ENCODE measurements around the gene HDGF. TPM values are rescaled to one million over a fixed set of nuclear protein-coding genes. Genes with fewer than 3 reads are reported as not detected.
A peak's percentile ranks its signal among the peaks of the same experiment; 100 is the strongest.

Gene HDGF
- total RNA-seq, 6 experiments from 2014 or later: 229 to 324 (median 315) TPM

- Mint-ChIP-seq H3K36me3 (ENCODE audit: low read depth) (peaks cover 20% of the 10 kb centered on the region), H3K4me3 (peak overlapping the region; percentile 98), H3K27ac (peak overlapping the region; percentile 98), H3K9me3 (no peaks in the 10 kb centered on the region), H3K4me1 (ENCODE audit: low read depth) (peaks cover 57% of the 10 kb centered on the region), H3K27me3 (ENCODE audit: insufficient read depth) (no peaks in the 10 kb centered on the region; the same call in 1 of the 2 replicates)
- no peak for DNase-seq
- peak; percentile 11 for TF ChIP-seq CTCF (IDR thresholded peaks at IDR 0.05)
Observed at GRCh38 chr1:156750711-156751450, 594 bp downstream of the HDGF start.

GRCh38 chr1:156750191-156750672 lies 1.2 kb downstream of the HDGF start:
- no peak for DNase-seq
- peaks cover 26% of the 10 kb centered on the region for H3K36me3 Mint-ChIP-seq (ENCODE audit: low read depth)
- peaks cover 64% of the 10 kb centered on the region for H3K4me1 Mint-ChIP-seq (ENCODE audit: low read depth)

GRCh38 chr1:156749419-156750118 lies 1.9 kb downstream of the HDGF start:
- no peak for DNase-seq
- H3K4me1 Mint-ChIP-seq (ENCODE audit: low read depth): peaks cover 65% of the 10 kb centered on the region
- H3K9me3 Mint-ChIP-seq: no peaks in the 10 kb centered on the region
- H3K4me3 Mint-ChIP-seq: peak overlapping the region; percentile 98
- TF ChIP-seq CTCF (IDR thresholded peaks at IDR 0.05): no peak
- peak overlapping the region; percentile 98 for H3K27ac Mint-ChIP-seq
- H3K27me3 Mint-ChIP-seq (ENCODE audit: insufficient read depth): no peaks in the 10 kb centered on the region; the same call in 1 of the 2 replicates
- peaks cover 28% of the 10 kb centered on the region for H3K36me3 Mint-ChIP-seq (ENCODE audit: low read depth)

More at GRCh38 chr1:156750191-156750672, 1.2 kb downstream of the HDGF start:
- Mint-ChIP-seq H3K9me3 (no peaks in the 10 kb centered on the region), H3K4me3 (peak overlapping the region; percentile 98), H3K27me3 (ENCODE audit: insufficient read depth) (no peaks in the 10 kb centered on the region; the same call in 1 of the 2 replicates), H3K27ac (peak overlapping the region; percentile 98)
- no peak for TF ChIP-seq CTCF (IDR thresholded peaks at IDR 0.05)

- Mint-ChIP-seq H3K27me3 (ENCODE audit: insufficient read depth) (no peaks in the 10 kb centered on the region; the same call in 1 of the 2 replicates), H3K9me3 (no peaks in the 10 kb centered on the region), H3K4me3 (peak overlapping the region; percentile 98), H3K27ac (peak overlapping the region; percentile 98), H3K4me1 (ENCODE audit: low read depth) (peaks cover 65% of the 10 kb centered on the region), H3K36me3 (ENCODE audit: low read depth) (peaks cover 28% of the 10 kb centered on the region)
- DNase-seq: no peak
- no peak for TF ChIP-seq CTCF (IDR thresholded peaks at IDR 0.05)
Observed at GRCh38 chr1:156748670-156749418, 2.6 kb downstream of the HDGF start.

All from HFFc6 (cell line).